Upper lobe of left lung (tissue), 6 donors: ENCODE measurements around the gene RELCH. TPM values are rescaled to one million over a fixed set of nuclear protein-coding genes. Genes with fewer than 3 reads are reported as not detected.
A peak's percentile ranks its signal among the peaks of the same experiment; 100 is the strongest.

ENCODE experiments used
- ATAC-seq, 2 donors: fragments of 200-7000 bp; cut with Tn5 transposase; one replicate each; pipeline ENCODE4 v1.9.1; 2022; ENCODE audit warnings: mild to moderate bottlenecking in 2 of 2, moderate library complexity in 2 of 2; ENCODE audit not compliant: low FRiP score in 2 of 2
- DNase-seq, 2 donors: peaks; one replicate each; pipeline ENCODE4 v3.0.0-alpha.2; 2019 to 2020
- H3K27ac ChIP-seq, 4 donors: fragments of 200-600 bp; sonication (generic); one replicate each; pipeline ENCODE4 v1.5.1; 2016 to 2019
- H3K27me3 ChIP-seq, 4 donors: fragments of 200-600 bp; sonication (generic); one replicate each; pipeline ENCODE4 v1.5.1; 2017 to 2019
- H3K36me3 ChIP-seq, 4 donors: fragments of 200-600 bp; sonication (generic); one replicate each; pipeline ENCODE4 v1.5.1; 2016 to 2019
- H3K4me1 ChIP-seq, 4 donors: fragments of 200-600 bp; sonication (generic); one replicate each; pipeline ENCODE4 v1.5.1; 2018 to 2019
- H3K4me3 ChIP-seq, 4 donors: fragments of 200-600 bp; sonication (generic); one replicate each; pipeline ENCODE4 v1.5.1; 2017 to 2019; ENCODE audit warnings: mild to moderate bottlenecking in 2 of 4, moderate library complexity in 1 of 4
- H3K9me3 ChIP-seq, 4 donors: fragments of 200-600 bp; sonication (generic); one replicate each; pipeline ENCODE4 v1.5.1; 2018 to 2019
- CTCF ChIP-seq, 6 experiments: fragments of 450-650 bp in 4 of 6; fragments of 200-600 bp in 2 of 6; sonication (generic) in 2 of 6; IDR thresholded peaks; one replicate each; pipeline ENCODE4 v1.5.1; 2016 to 2019; ENCODE audit warnings: antibody characterized with exemption in 6 of 6
- EP300 ChIP-seq, 4 donors: sonication (generic); formaldehyde crosslinking; IDR thresholded peaks; one replicate each; pipeline ENCODE4 v1.5.1; 2017; ENCODE audit warnings: antibody characterized with exemption in 4 of 4, control low read depth in 2 of 4
- POLR2A ChIP-seq, 4 donors: fragments of 450-650 bp; IDR thresholded peaks; one replicate each; pipeline ENCODE4 v1.5.1; 2016 to 2017; ENCODE audit warnings: antibody characterized with exemption in 4 of 4, mild to moderate bottlenecking in 2 of 4
- POLR2AphosphoS5 ChIP-seq, 2 donors: sonication (generic); formaldehyde crosslinking; IDR thresholded peaks; one replicate each; pipeline ENCODE4 v1.5.1; 2017; ENCODE audit warnings: antibody characterized with exemption in 2 of 2
- WGBS, 2 donors: methylation state at CpG; one replicate each; pipeline ENCODE4 v1.1.5; 2017 to 2018; 5-methylcytosine and 5-hydroxymethylcytosine counted together
- total RNA-seq, 6 donors: library from RNA; depleted of rRNA in 4 of 6; stranded (reverse); fragments of >200 nt in 4 of 6; gene quantifications; one replicate each; pipeline versions ENCODE4 v1.1.0 to v1.2.1, GENCODE V29; 2016 to 2021
- donor health status: DM: no; HTN: no; CAD: no; lungs with moderate emphysema.
- donor health status: DM: no; HTN: yes; CAD: no; lungs with severe emphysema.

RELCH gene
- total RNA-seq, 6 donors from 2014 or later: 27.8 to 66.7 (median 35.8) TPM

GRCh38 chr18:62337336-62337735, 150.3 kb downstream of the RELCH start:
- no peak overlapping the region for H3K4me3 ChIP-seq
- WGBS, 2 donors: 87 to 89% methylated on average over 7 of the region's 7 CpGs
- H3K27me3 ChIP-seq: no peaks in the 10 kb centered on the region
- TF ChIP-seq CTCF (IDR thresholded peaks at IDR 0.05) (no peak), POLR2A (IDR thresholded peaks at IDR 0.05) (no peak), EP300 (IDR thresholded peaks at IDR 0.05) (no peak), POLR2AphosphoS5 (IDR thresholded peaks at IDR 0.05) (no peak)
- H3K4me1 ChIP-seq: no peaks in the 10 kb centered on the region
- H3K36me3 ChIP-seq: no peaks in the 10 kb centered on the region
- no peak for DNase-seq
- no peak for ATAC-seq
- no peaks in the 10 kb centered on the region for H3K9me3 ChIP-seq
- H3K27ac ChIP-seq: no peak overlapping the region

- Histone ChIP-seq H3K27ac (no peak overlapping the region), H3K9me3 (no peaks in the 10 kb centered on the region), H3K4me1 (no peaks in the 10 kb centered on the region), H3K4me3 (no peak overlapping the region), H3K36me3 (no peaks in the 10 kb centered on the region), H3K27me3 (no peaks in the 10 kb centered on the region)
- DNase-seq: no peak
- no peak for ATAC-seq
- TF ChIP-seq CTCF (IDR thresholded peaks at IDR 0.05) (no peak), POLR2A (IDR thresholded peaks at IDR 0.05) (no peak), EP300 (IDR thresholded peaks at IDR 0.05) (no peak), POLR2AphosphoS5 (IDR thresholded peaks at IDR 0.05) (no peak)
- 75% methylated on average over 10 of the region's 10 CpGs for WGBS, 2 donors
Observed at GRCh38 chr18:62338446-62339105, 151.5 kb downstream of the RELCH start.

GRCh38 chr18:62339106-62339988, 152.3 kb downstream of the RELCH start:
- H3K27me3 ChIP-seq: no peaks in the 10 kb centered on the region
- ATAC-seq (peak in 1 of 2 donors; percentile 71), DNase-seq (no peak)
- no peaks in the 10 kb centered on the region for H3K4me1 ChIP-seq
- no peak overlapping the region for H3K4me3 ChIP-seq
- no peaks in the 10 kb centered on the region for H3K36me3 ChIP-seq
- TF ChIP-seq POLR2AphosphoS5 (IDR thresholded peaks at IDR 0.05) (no peak), CTCF (IDR thresholded peaks at IDR 0.05) (no peak), POLR2A (IDR thresholded peaks at IDR 0.05) (no peak), EP300 (IDR thresholded peaks at IDR 0.05) (no peak)
- no peaks in the 10 kb centered on the region for H3K9me3 ChIP-seq
- H3K27ac ChIP-seq: no peak overlapping the region
- 60 to 71% methylated on average over 15 of the region's 15 CpGs for WGBS, 2 donors

- no peaks in the 10 kb centered on the region for H3K4me1 ChIP-seq
- H3K4me3 ChIP-seq: no peak overlapping the region
- no peak for DNase-seq
- H3K9me3 ChIP-seq: no peaks in the 10 kb centered on the region
- TF ChIP-seq POLR2A (IDR thresholded peaks at IDR 0.05): no peak
- no peak for TF ChIP-seq EP300 (IDR thresholded peaks at IDR 0.05)
- TF ChIP-seq POLR2AphosphoS5 (IDR thresholded peaks at IDR 0.05): no peak
- TF ChIP-seq CTCF (IDR thresholded peaks at IDR 0.05): no peak
- H3K27ac ChIP-seq: no peak overlapping the region
- ATAC-seq: no peak
- H3K27me3 ChIP-seq: no peaks in the 10 kb centered on the region
- H3K36me3 ChIP-seq: no peaks in the 10 kb centered on the region
- 81 to 86% methylated on average over 9 of the region's 9 CpGs for WGBS, 2 donors
Observed at GRCh38 chr18:62340996-62341395, 153.9 kb downstream of the RELCH start.
